IgD-negative memory B cell (primary cell): Measurements from ENCODE around the gene PRUNE1. TPM values are rescaled to one million over a fixed set of nuclear protein-coding genes. Genes with fewer than 3 reads are reported as not detected.

Experiments
- H3K27ac Mint-ChIP-seq, 3 donors: one replicate each; pipeline ENCODE4 v1.8.0; 2020 to 2022; ENCODE audit warnings: mild to moderate bottlenecking in 3 of 3, mixed read lengths in 3 of 3, moderate library complexity in 1 of 3
- H3K27me3 Mint-ChIP-seq: one replicate; pipeline ENCODE4 v1.8.0; 2021; ENCODE audit warnings: mixed read lengths
- H3K36me3 Mint-ChIP-seq: one replicate; pipeline ENCODE4 v1.8.0; 2020; ENCODE audit warnings: mild to moderate bottlenecking, mixed read lengths
- H3K4me1 Mint-ChIP-seq, 3 donors: one replicate each; pipeline ENCODE4 v1.8.0; 2020 to 2022; ENCODE audit warnings: mixed read lengths in 3 of 3, mild to moderate bottlenecking in 1 of 3
- H3K4me3 Mint-ChIP-seq, 4 donors: one replicate each; pipeline ENCODE4 v1.8.0; 2020 to 2022; ENCODE audit warnings: mild to moderate bottlenecking in 4 of 4, mixed read lengths in 4 of 4, moderate library complexity in 3 of 4
- H3K9me3 Mint-ChIP-seq, 3 donors: one replicate each; pipeline ENCODE4 v1.8.0; 2020 to 2021; ENCODE audit warnings: mixed read lengths in 3 of 3, mild to moderate bottlenecking in 1 of 3
- polyA plus RNA-seq: library from polyadenylated mRNA; unstranded; fragments of 300-500 nt; fragmentation: Illumina TruSeq; gene quantifications from one replicate; pipeline ENCODE4 v1.2.3, GENCODE V29; 2021

The PRUNE1 gene
- polyA plus RNA-seq, 1 donor from 2014 or later, result 36.2 TPM

DNA sequence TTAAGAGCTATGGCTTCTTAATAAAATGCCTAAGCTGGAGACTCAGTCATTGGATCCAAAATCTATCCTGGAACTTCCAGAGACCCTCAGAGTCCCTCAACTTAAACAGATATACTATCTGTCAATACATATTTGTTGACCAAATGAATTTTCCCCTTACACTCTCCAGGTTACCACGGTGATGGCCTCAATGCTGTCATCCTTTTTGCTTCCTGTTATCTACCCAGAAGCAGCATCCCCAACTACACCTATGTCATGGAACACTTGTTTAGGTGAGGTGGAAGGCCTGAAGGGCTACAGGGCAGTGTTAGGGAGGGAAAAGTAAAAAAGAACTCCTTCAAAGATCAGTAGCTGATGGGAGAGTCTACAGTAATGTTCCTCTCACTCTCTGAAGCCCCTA is 34.9 kb downstream of the PRUNE1 start:
- Mint-ChIP-seq H3K9me3 (no peaks in the 10 kb centered on the region), H3K4me1 (peaks cover 5 to 11% (median 11%) of the 10 kb centered on the region in 3 donors), H3K36me3 (peaks cover 2% of the 10 kb centered on the region), H3K27ac (no peak overlapping the region), H3K4me3 (no peak overlapping the region), H3K27me3 (no peaks in the 10 kb centered on the region)

- Mint-ChIP-seq H3K36me3 (no peaks in the 10 kb centered on the region), H3K9me3 (no peaks in the 10 kb centered on the region), H3K4me3 (peak within 1 kb of the TSS; percentile 93 to 98 (median 97)), H3K4me1 (peaks cover 24 to 27% (median 26%) of the 10 kb centered on the region in 3 donors), H3K27me3 (no peaks in the 10 kb centered on the region), H3K27ac (peak within 1 kb of the TSS; percentile 86 to 94 (median 88))
Observed at GRCh38 chr1:151047591-151047924, 39.3 kb downstream of the PRUNE1 start, which contains the start of gene C1orf56. Gene C1orf56, plus strand, starts transcription at chr1:151047751. Its CDS starts 97 bp downstream, at chr1:151047848.

- no peaks in the 10 kb centered on the region for H3K36me3 Mint-ChIP-seq
- peaks cover 24 to 27% (median 26%) of the 10 kb centered on the region in 3 donors for H3K4me1 Mint-ChIP-seq
- H3K27me3 Mint-ChIP-seq, result no peaks in the 10 kb centered on the region
- peak overlapping the region; percentile 84 to 94 (median 88) for H3K27ac Mint-ChIP-seq
- H3K4me3 Mint-ChIP-seq, result peak overlapping the region; percentile 93 to 98 (median 97)
- no peaks in the 10 kb centered on the region for H3K9me3 Mint-ChIP-seq
Observed at GRCh38 chr1:151047925-151048644, 39.8 kb downstream of the PRUNE1 start.

GRCh38 chr1:151048645-151049032 is 40.4 kb downstream of the PRUNE1 start:
- H3K36me3 Mint-ChIP-seq, result no peaks in the 10 kb centered on the region
- no peaks in the 10 kb centered on the region for H3K9me3 Mint-ChIP-seq
- no peaks in the 10 kb centered on the region for H3K27me3 Mint-ChIP-seq
- H3K4me3 Mint-ChIP-seq, result peak overlapping the region; percentile 93 to 98 (median 97)
- H3K4me1 Mint-ChIP-seq, result peaks cover 24 to 27% (median 26%) of the 10 kb centered on the region in 3 donors
- H3K27ac Mint-ChIP-seq, result peak overlapping the region; percentile 84 to 94 (median 88)

- Mint-ChIP-seq H3K27me3 (no peaks in the 10 kb centered on the region), H3K36me3 (no peaks in the 10 kb centered on the region), H3K4me3 (peak overlapping the region; percentile 16 to 98 (median 82)), H3K4me1 (peaks cover 24 to 27% (median 26%) of the 10 kb centered on the region in 3 donors), H3K27ac (peak overlapping the region; percentile 23 to 94 (median 88)), H3K9me3 (no peaks in the 10 kb centered on the region)
Observed at GRCh38 chr1:151049458-151049857, 41.2 kb downstream of the PRUNE1 start.

DNA sequence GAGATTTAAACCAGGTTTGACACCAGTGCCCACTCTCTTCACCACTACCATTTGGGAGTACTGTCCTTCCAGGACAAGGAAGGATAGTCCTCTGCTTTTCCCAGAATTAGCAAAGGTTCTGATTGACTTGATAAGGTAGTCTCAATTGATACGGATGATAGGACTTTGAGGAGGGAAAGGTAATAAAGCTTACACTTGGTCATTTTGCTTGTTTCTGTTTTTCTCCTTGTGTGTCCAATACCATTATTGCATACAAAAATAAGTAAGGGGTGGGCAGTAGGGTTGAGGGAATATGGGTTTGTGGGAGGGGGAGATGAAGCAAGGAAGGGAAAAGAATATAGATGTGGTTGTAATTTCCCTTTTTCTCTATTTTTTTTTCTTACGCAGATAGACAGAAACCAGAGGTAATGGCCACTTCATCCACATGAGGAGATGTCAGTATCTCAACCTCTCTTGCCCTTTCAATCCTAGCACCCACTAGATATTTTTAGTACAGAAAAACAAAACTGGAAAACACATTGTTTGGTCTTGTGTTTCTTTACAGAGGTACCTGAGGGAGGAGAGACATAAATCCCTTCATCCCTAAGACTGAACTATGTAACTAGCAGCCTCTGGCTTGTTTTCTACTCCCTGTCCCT is 41.9 kb downstream of the PRUNE1 start:
- Mint-ChIP-seq H3K36me3 (peaks cover 3% of the 10 kb centered on the region), H3K27ac (peak overlapping the region; percentile 61 to 94 (median 88)), H3K4me1 (peaks cover 30 to 31% (median 31%) of the 10 kb centered on the region in 3 donors), H3K4me3 (peak overlapping the region in 2 of 4 donors; percentile 67 to 97), H3K27me3 (no peaks in the 10 kb centered on the region), H3K9me3 (no peaks in the 10 kb centered on the region)

- H3K4me3 Mint-ChIP-seq, result peak overlapping the region in 1 of 4 donors; percentile 81
- H3K4me1 Mint-ChIP-seq, result peaks cover 32 to 41% (median 39%) of the 10 kb centered on the region in 3 donors
- peaks cover 8% of the 10 kb centered on the region for H3K36me3 Mint-ChIP-seq
- H3K27me3 Mint-ChIP-seq, result no peaks in the 10 kb centered on the region
- peak overlapping the region in 2 of 3 donors; percentile 69 to 83 for H3K27ac Mint-ChIP-seq
- H3K9me3 Mint-ChIP-seq, result no peaks in the 10 kb centered on the region
Observed at GRCh38 chr1:151051356-151052009, 43.2 kb downstream of the PRUNE1 start.

DNA sequence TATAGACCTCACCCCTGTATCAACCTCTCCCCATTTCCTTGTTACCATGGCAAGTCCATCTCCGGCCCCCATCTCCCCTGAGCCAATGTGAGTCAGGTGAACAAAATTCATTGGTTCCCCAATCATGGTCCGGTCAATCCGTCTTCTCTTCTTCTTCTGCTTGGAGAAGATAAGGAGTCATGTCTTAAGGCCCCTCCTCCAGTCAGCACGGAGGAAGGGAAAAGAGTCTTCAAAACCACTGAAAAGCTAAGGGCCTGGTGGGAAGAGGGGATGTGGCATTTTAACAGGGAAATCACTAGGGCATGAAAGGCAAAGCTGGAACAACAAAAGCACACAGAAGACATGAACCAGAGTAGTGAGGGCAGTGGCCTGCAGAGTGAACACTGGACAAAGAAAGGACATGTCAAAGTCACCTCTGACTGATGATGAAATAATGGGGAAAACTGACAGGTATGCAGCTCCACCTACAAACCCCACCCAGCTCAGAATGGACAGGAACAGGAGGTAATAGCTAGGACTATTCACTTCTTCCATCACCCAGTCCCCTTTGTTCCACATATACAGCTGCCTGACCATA is 46.8 kb downstream of the PRUNE1 start:
- H3K4me1 Mint-ChIP-seq, result peaks cover 33 to 40% (median 37%) of the 10 kb centered on the region in 3 donors
- H3K4me3 Mint-ChIP-seq, result peak overlapping the region; percentile 96 to 100 (median 98)
- H3K36me3 Mint-ChIP-seq, result peaks cover 14% of the 10 kb centered on the region

DNA sequence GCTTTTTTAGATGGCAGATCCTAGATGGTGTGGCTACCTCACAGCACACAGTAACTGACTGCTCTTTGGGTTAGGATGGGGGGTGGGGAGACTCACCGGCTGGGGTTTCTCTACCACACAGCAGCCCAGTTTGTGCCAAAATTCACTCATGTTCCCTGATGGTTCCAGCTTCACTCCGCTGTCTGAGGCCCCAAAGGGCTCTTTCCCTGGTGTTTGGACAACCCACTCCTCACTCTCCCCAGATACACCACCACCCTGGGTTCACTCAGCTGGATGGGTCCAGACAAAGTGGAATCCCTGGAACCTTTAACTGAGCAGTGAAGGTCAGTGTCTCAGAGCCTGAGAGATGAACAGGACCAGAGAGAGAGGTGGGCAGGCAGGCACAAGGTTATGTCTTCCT is 47.3 kb downstream of the PRUNE1 start:
- H3K4me3 Mint-ChIP-seq, result peak overlapping the region; percentile 96 to 100 (median 98)
- H3K4me1 Mint-ChIP-seq, result peaks cover 37 to 44% (median 38%) of the 10 kb centered on the region in 3 donors
- no peaks in the 10 kb centered on the region for H3K27me3 Mint-ChIP-seq
- peaks cover 14% of the 10 kb centered on the region for H3K36me3 Mint-ChIP-seq
- no peaks in the 10 kb centered on the region for H3K9me3 Mint-ChIP-seq
- peak overlapping the region; percentile 89 to 97 (median 93) for H3K27ac Mint-ChIP-seq

More for the DNA sequence above, 46.8 kb downstream of the PRUNE1 start:
- H3K9me3 Mint-ChIP-seq, result no peaks in the 10 kb centered on the region
- no peaks in the 10 kb centered on the region for H3K27me3 Mint-ChIP-seq
- peak overlapping the region; percentile 74 to 97 (median 89) for H3K27ac Mint-ChIP-seq

- H3K9me3 Mint-ChIP-seq, result no peaks in the 10 kb centered on the region
- peak overlapping the region; percentile 89 to 97 (median 93) for H3K27ac Mint-ChIP-seq
- peaks cover 14% of the 10 kb centered on the region for H3K36me3 Mint-ChIP-seq
- peak overlapping the region; percentile 96 to 100 (median 98) for H3K4me3 Mint-ChIP-seq
- peaks cover 39 to 42% (median 42%) of the 10 kb centered on the region in 3 donors for H3K4me1 Mint-ChIP-seq
- no peaks in the 10 kb centered on the region for H3K27me3 Mint-ChIP-seq
Observed at GRCh38 chr1:151056149-151056548, 47.9 kb downstream of the PRUNE1 start.

DNA sequence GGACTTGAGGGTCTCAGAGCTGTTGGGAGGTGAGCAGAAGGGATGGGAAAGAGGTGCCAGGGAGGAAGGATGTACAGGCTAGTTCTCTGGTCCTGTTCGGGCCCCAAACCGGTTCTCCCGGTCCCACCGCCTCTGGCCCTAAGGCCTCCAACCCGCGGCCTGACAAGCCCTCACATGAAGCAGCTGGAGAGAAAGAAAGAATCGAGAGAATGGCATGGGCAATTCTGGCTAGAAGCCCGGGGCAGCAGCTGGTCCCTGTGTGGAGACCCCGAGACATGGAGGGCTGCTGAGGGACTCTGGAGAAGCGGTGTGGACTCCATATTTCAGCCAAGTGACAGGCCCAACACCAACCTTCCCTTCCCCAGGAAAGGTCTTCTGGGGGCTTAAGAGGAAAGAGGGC is 50.4 kb downstream of the PRUNE1 start:
- peak overlapping the region; percentile 89 to 97 (median 93) for H3K27ac Mint-ChIP-seq
- no peaks in the 10 kb centered on the region for H3K9me3 Mint-ChIP-seq
- H3K27me3 Mint-ChIP-seq, result no peaks in the 10 kb centered on the region
- H3K36me3 Mint-ChIP-seq, result peaks cover 14% of the 10 kb centered on the region
- peaks cover 33 to 37% (median 33%) of the 10 kb centered on the region in 3 donors for H3K4me1 Mint-ChIP-seq
- H3K4me3 Mint-ChIP-seq, result peak overlapping the region; percentile 96 to 100 (median 98)

DNA sequence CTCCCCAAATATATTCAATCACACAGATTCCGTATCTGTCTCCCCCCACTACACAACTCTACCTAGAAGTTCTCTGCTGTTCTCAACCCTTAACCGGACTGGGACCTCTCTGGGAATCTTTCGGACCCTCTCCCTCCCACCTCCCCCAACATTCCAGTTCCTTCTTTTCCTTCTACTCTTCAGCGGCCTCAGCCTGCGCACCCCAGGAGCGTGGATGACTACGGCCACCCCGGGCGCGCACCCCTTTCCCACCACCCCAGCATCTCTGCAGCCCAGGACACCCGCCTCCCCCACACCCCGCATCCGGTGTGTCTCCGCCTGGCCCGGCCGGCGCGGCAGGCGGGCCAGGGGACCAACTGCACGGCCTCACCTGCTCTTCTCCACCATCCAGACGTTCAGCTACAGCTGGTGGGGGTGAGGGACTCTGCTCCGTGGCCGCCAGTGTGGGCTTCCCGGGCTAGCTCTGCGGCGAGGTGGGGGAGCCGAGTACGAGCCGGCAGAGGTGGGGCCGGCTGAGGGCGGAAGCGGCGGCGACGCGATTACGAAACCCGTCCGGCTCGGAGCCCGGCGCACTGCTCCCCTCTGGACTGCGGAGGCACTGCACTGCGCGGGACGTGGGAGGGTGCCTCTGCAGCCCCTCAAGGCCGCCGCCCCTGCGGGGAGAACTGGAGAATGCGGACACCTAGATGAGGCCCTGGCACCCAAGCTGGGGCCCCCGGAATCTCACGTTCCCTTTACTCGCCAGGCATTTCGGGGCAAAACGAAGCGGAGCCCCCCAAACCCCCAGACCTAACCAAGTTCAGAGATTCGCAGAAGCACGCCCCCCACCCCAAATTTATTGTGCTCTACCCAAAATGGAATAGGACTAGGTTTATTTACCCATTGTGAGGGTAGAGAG is 51.1 kb downstream of the PRUNE1 start, which contains the start of gene CDC42SE1:
Gene CDC42SE1 (minus strand): TSS at position 514 of the 898 bp plus-strand sequence. CDS start 3,892 bp downstream, outside the sequence.
- Mint-ChIP-seq H3K27me3 (no peaks in the 10 kb centered on the region), H3K4me3 (peak within 1 kb of the TSS; percentile 96 to 100 (median 98)), H3K36me3 (peaks cover 14% of the 10 kb centered on the region), H3K27ac (peak within 1 kb of the TSS; percentile 89 to 97 (median 93)), H3K4me1 (peaks cover 33 to 37% (median 33%) of the 10 kb centered on the region in 3 donors), H3K9me3 (no peaks in the 10 kb centered on the region)

- no peaks in the 10 kb centered on the region for H3K9me3 Mint-ChIP-seq
- peaks cover 11% of the 10 kb centered on the region for H3K36me3 Mint-ChIP-seq
- peak within 1 kb of the TSS; percentile 89 to 97 (median 93) for H3K27ac Mint-ChIP-seq
- peaks cover 28 to 31% (median 29%) of the 10 kb centered on the region in 3 donors for H3K4me1 Mint-ChIP-seq
- peak within 1 kb of the TSS; percentile 96 to 100 (median 98) for H3K4me3 Mint-ChIP-seq
- H3K27me3 Mint-ChIP-seq, result no peaks in the 10 kb centered on the region
Observed at GRCh38 chr1:151060007-151060656, 51.9 kb downstream of the PRUNE1 start, which contains the start of gene MLLT11. Gene MLLT11, plus strand, starts transcription at chr1:151060397. Its CDS starts 6,828 bp downstream, at chr1:151067225.
